WTC11 (cell line): ENCODE measurements around the gene PANK4.

Experiments
- ARID4B ChIP-seq: sonication (generic); formaldehyde crosslinking; IDR thresholded peaks from 2 replicates; pipeline ENCODE4 v1.8.0; 2023; ENCODE audit warnings: missing genetic modification reagents, mild to moderate bottlenecking, borderline replicate concordance
- ATF1 ChIP-seq: sonication (generic); formaldehyde crosslinking; IDR thresholded peaks from 2 replicates; pipeline ENCODE4 v1.8.1; 2023; ENCODE audit warnings: mild to moderate bottlenecking, moderate library complexity, missing genetic modification reagents
- CTCF ChIP-seq: fragments of 200-600 bp; IDR thresholded peaks from 2 replicates; pipeline ENCODE4 v1.8.0; 2022; ENCODE audit warnings: antibody characterized with exemption
- ESRRA ChIP-seq: sonication (generic); formaldehyde crosslinking; IDR thresholded peaks from 2 replicates; pipeline ENCODE4 v1.8.1; 2022; ENCODE audit warnings: mild to moderate bottlenecking, missing genetic modification reagents, borderline replicate concordance
- KAT7 ChIP-seq: sonication (generic); formaldehyde crosslinking; IDR thresholded peaks from 2 replicates; pipeline ENCODE4 v1.8.1; 2023; ENCODE audit warnings: missing genetic modification reagents, mild to moderate bottlenecking, borderline replicate concordance
- SOX15 ChIP-seq: fragments of 250-450 bp; sonication (Bioruptor Pico); IDR thresholded peaks from 2 replicates; pipeline ENCODE4 v1.9.0; 2021; ENCODE audit warnings: mild to moderate bottlenecking
- TF ChIP-seq, protein P1 (sequence below): sonication (generic); formaldehyde crosslinking; IDR thresholded peaks from 2 replicates; pipeline ENCODE4 v1.8.1; 2023; ENCODE audit warnings: mild to moderate bottlenecking, missing genetic modification reagents
- TF ChIP-seq, protein P2 (sequence below): sonication (generic); formaldehyde crosslinking; IDR thresholded peaks from 2 replicates; pipeline ENCODE4 v1.8.0; 2022; ENCODE audit warnings: missing genetic modification reagents
- TF ChIP-seq, protein P3 (sequence below): sonication (generic); formaldehyde crosslinking; IDR thresholded peaks from 2 replicates; pipeline ENCODE4 v1.8.0; 2023; ENCODE audit warnings: missing genetic modification reagents

DNA sequence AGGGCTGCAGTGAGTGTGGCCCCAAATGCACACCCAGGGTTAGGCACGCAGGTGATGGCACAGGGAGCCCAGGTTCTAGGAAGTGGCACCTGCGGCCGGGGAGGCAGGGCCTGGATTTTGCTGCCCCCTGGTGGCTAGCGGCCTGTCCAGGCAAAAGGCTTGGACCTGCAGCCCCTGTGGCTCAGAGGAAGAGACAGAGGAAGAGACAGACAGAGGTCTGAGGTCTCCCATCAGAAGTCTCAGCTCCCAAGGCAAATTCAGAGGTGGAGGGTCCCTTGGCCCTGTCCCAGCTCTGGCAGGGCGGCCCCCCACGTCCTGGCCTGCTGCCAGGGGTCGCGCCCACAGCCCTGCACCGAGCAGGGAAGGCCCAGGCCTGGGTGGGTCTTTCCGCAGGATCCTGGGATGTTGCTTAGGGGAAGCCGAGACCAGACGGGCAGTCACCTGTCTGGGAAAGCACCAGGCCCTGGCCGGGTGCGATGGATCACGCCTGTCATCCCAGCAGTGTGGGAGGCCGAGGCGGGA lies 21.7 kb upstream of the PANK4 start:
- TF ChIP-seq ATF1 (CRISPR knock-in tag) (no peak), CTCF (peak; percentile 92), KAT7 (no peak), ESRRA (CRISPR knock-in tag) (no peak), ARID4B (no peak), SOX15 (CRISPR knock-in tag) (no peak)
- TF ChIP-seq, protein P1, sequence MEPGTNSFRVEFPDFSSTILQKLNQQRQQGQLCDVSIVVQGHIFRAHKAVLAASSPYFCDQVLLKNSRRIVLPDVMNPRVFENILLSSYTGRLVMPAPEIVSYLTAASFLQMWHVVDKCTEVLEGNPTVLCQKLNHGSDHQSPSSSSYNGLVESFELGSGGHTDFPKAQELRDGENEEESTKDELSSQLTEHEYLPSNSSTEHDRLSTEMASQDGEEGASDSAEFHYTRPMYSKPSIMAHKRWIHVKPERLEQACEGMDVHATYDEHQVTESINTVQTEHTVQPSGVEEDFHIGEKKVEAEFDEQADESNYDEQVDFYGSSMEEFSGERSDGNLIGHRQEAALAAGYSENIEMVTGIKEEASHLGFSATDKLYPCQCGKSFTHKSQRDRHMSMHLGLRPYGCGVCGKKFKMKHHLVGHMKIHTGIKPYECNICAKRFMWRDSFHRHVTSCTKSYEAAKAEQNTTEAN (CRISPR knock-in tag): no peak
- TF ChIP-seq, protein P2, sequence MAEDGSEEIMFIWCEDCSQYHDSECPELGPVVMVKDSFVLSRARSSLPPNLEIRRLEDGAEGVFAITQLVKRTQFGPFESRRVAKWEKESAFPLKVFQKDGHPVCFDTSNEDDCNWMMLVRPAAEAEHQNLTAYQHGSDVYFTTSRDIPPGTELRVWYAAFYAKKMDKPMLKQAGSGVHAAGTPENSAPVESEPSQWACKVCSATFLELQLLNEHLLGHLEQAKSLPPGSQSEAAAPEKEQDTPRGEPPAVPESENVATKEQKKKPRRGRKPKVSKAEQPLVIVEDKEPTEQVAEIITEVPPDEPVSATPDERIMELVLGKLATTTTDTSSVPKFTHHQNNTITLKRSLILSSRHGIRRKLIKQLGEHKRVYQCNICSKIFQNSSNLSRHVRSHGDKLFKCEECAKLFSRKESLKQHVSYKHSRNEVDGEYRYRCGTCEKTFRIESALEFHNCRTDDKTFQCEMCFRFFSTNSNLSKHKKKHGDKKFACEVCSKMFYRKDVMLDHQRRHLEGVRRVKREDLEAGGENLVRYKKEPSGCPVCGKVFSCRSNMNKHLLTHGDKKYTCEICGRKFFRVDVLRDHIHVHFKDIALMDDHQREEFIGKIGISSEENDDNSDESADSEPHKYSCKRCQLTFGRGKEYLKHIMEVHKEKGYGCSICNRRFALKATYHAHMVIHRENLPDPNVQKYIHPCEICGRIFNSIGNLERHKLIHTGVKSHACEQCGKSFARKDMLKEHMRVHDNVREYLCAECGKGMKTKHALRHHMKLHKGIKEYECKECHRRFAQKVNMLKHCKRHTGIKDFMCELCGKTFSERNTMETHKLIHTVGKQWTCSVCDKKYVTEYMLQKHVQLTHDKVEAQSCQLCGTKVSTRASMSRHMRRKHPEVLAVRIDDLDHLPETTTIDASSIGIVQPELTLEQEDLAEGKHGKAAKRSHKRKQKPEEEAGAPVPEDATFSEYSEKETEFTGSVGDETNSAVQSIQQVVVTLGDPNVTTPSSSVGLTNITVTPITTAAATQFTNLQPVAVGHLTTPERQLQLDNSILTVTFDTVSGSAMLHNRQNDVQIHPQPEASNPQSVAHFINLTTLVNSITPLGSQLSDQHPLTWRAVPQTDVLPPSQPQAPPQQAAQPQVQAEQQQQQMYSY (CRISPR knock-in tag): no peak
- TF ChIP-seq, protein P3, sequence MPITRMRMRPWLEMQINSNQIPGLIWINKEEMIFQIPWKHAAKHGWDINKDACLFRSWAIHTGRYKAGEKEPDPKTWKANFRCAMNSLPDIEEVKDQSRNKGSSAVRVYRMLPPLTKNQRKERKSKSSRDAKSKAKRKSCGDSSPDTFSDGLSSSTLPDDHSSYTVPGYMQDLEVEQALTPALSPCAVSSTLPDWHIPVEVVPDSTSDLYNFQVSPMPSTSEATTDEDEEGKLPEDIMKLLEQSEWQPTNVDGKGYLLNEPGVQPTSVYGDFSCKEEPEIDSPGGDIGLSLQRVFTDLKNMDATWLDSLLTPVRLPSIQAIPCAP (CRISPR knock-in tag): no peak
